ENCODE measurements around the gene FARP1. TPM values are rescaled to one million over a fixed set of nuclear protein-coding genes. Genes with fewer than 3 reads are reported as not detected.

The FARP1 gene
- total and polyA plus RNA-seq, 10 of the 15 experiments (the other 5 are each of a cell fraction or from before 2014, with no cell fraction given) = 0.17 to 6.9 (median 0.68) TPM

GRCh38 chr13:98326291-98326690, 183.4 kb downstream of the FARP1 start:
- CTCF ChIA-PET = interaction anchor here (0.9 kb wide), 1 partner anchor 24 kb away, joined by 4 read pairs; no protein-coding TSS in a partner anchor
- TF ChIP-seq SUPT20H (IDR thresholded peaks at IDR 0.05; ENCODE audit: borderline replicate concordance, control insufficient read depth, low read depth, low read length) (no peak), CHD4 (IDR thresholded peaks at IDR 0.05) (no peak), SUZ12 (IDR thresholded peaks at IDR 0.05; ENCODE audit: unreplicated experiment) (no peak), ELK1 (IDR thresholded peaks at IDR 0.05; ENCODE audit: low read depth, low read length) (no peak), FOXK2 (IDR thresholded peaks at IDR 0.05) (no peak), IKZF2 (IDR thresholded peaks at IDR 0.05) (no peak), SMAD5 (IDR thresholded peaks at IDR 0.05; ENCODE audit: low read depth) (no peak), ZBTB40 (IDR thresholded peaks at IDR 0.05; ENCODE audit: borderline replicate concordance) (no peak), SIN3A (IDR thresholded peaks at IDR 0.05; ENCODE audit: low read depth, low read length) (no peak), ZZZ3 (IDR thresholded peaks at IDR 0.05; ENCODE audit: control insufficient read depth, insufficient read length, low read depth) (no peak), CBX3 (IDR thresholded peaks at IDR 0.05; ENCODE audit: borderline replicate concordance, low read depth) (no peak), NFXL1 (IDR thresholded peaks at IDR 0.05; ENCODE audit: borderline replicate concordance) (no peak), POU2F2 (IDR thresholded peaks at IDR 0.05; ENCODE audit: borderline replicate concordance, low read depth, low read length) (no peak)
- TF ChIP-seq, protein P1, sequence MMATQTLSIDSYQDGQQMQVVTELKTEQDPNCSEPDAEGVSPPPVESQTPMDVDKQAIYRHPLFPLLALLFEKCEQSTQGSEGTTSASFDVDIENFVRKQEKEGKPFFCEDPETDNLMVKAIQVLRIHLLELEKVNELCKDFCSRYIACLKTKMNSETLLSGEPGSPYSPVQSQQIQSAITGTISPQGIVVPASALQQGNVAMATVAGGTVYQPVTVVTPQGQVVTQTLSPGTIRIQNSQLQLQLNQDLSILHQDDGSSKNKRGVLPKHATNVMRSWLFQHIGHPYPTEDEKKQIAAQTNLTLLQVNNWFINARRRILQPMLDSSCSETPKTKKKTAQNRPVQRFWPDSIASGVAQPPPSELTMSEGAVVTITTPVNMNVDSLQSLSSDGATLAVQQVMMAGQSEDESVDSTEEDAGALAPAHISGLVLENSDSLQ (IDR thresholded peaks at IDR 0.05) = no peak
- ATAC-seq (no peak), FAIRE-seq (no peak), DNase-seq (ENCODE audit: low read depth, low spot score) (no peak)
- BruUV-seq (replicated peaks) = no TSS peak
- no peaks in the 10 kb centered on the region for H3K9me3 ChIP-seq (replicated peaks; ENCODE audit: control insufficient read depth, insufficient read depth, low read length)
- H3K9ac ChIP-seq (ENCODE audit: control insufficient read depth, insufficient read depth, low read length) = no peak overlapping the region
- POLR2A ChIA-PET = no interaction called here
- H3K4me1 ChIP-seq (ENCODE audit: control insufficient read depth, insufficient read depth, low read length) = no peaks in the 10 kb centered on the region
- in situ Hi-C loops (cut with MboI) (no loop called here), intact Hi-C loops (cut with micrococcal nuclease; ENCODE audit: unreplicated experiment) (no loop called here)
- WGBS (ENCODE audit: insufficient coverage, insufficient replicate concordance, low lambda C conversion rate, missing lambda C conversion rate) = 3% methylated on average over 5 of the region's 5 CpGs
- SMC1A ChIA-PET (ENCODE audit: uncharacterized antibody, unreplicated experiment) = no interaction called here
- H3K27ac ChIP-seq (ENCODE audit: control insufficient read depth, insufficient read depth) = no peak overlapping the region
- no peak overlapping the region for H3K4me3 ChIP-seq
- no peak overlapping the region for H2AFZ ChIP-seq (ENCODE audit: control insufficient read depth, low read depth, low read length)
- H3K36me3 ChIP-seq (ENCODE audit: control insufficient read depth in 2 of 2, insufficient read depth in 2 of 2, low read length in 1 of 2) = no peaks in the 10 kb centered on the region
- H4K20me1 ChIP-seq (ENCODE audit: control insufficient read depth, insufficient read depth) = no peaks in the 10 kb centered on the region
- no peaks in the 10 kb centered on the region for H3K27me3 ChIP-seq (replicated peaks in 1 of 2; ENCODE audit: control insufficient read depth in 2 of 2, insufficient read depth in 2 of 2, low read length in 1 of 2)
- H3K4me2 ChIP-seq (ENCODE audit: control insufficient read depth, insufficient read depth) = no peak overlapping the region
- no peaks in the 10 kb centered on the region for H3K79me2 ChIP-seq (ENCODE audit: control insufficient read depth, insufficient read depth, low read length)
- RAD21 ChIA-PET (ENCODE audit: unreplicated experiment) = no interaction called here
